Breast epithelium (tissue), 3 donors: ENCODE measurements around the gene HIP1R.
"Not testable (repeated sequence)": the region's sequence is repeated elsewhere in the genome, so short reads cannot be mapped to it uniquely, and the experiment has no call there.

Source experiments
- POLR2A ChIP-seq: fragments of 450-650 bp; IDR thresholded peaks from one replicate; pipeline ENCODE4 v1.6.1; 2016; ENCODE audit warnings: antibody characterized with exemption, mild to moderate bottlenecking, moderate library complexity
- TF ChIP-seq, protein P1 (sequence below), 3 donors: fragments of 450-650 bp; IDR thresholded peaks; one replicate each; pipeline ENCODE4 v1.5.1; 2016 to 2017; ENCODE audit warnings: antibody characterized with exemption in 3 of 3, mild to moderate bottlenecking in 3 of 3, moderate library complexity in 3 of 3

DNA sequence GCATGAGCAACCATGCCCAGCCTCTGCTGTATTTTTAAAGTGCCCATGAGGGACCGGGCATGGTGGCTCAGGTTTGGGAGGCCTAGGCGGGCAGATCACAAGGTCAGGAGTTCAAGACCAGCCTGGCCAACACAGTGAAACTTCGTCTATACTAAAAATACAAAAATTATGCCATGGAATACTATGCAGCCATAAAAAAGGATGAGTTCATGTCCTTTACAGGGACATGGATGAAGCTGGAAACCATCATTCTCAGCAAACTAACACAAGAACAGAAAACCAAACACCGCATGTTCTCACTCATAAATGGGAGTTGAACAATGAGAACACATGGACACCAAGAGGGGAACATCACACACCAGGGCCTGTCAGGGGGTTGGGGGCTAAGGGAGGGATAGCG lies 70.0 kb downstream of the HIP1R start:
- TF ChIP-seq, protein P1, sequence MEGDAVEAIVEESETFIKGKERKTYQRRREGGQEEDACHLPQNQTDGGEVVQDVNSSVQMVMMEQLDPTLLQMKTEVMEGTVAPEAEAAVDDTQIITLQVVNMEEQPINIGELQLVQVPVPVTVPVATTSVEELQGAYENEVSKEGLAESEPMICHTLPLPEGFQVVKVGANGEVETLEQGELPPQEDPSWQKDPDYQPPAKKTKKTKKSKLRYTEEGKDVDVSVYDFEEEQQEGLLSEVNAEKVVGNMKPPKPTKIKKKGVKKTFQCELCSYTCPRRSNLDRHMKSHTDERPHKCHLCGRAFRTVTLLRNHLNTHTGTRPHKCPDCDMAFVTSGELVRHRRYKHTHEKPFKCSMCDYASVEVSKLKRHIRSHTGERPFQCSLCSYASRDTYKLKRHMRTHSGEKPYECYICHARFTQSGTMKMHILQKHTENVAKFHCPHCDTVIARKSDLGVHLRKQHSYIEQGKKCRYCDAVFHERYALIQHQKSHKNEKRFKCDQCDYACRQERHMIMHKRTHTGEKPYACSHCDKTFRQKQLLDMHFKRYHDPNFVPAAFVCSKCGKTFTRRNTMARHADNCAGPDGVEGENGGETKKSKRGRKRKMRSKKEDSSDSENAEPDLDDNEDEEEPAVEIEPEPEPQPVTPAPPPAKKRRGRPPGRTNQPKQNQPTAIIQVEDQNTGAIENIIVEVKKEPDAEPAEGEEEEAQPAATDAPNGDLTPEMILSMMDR (IDR thresholded peaks at IDR 0.05): not testable (repeated sequence)
- not testable (repeated sequence) for TF ChIP-seq POLR2A
